CD14-positive monocyte (primary cell): ENCODE data around the gene RNF215. TPM values are rescaled to one million over a fixed set of nuclear protein-coding genes. Genes with fewer than 3 reads are reported as not detected.

Source experiments
- DNase-seq, 3 donors: peaks; one replicate each; pipeline ENCODE4 v3.0.0-alpha.2; 2011 to 2022
- H2AFZ ChIP-seq: 2 replicates; pipeline ENCODE4 v1.6.0; 2012; ENCODE audit warnings: mild to moderate bottlenecking, low read depth, low read length, inconsistent platforms; ENCODE audit not compliant: insufficient read depth, poor library complexity, severe bottlenecking
- H3K27ac ChIP-seq, 2 donors: 1 replicate in 1 of 2; 2 replicates in 1 of 2; pipeline ENCODE4 v1.5.1; 2012 to 2013; ENCODE audit warnings: low read length in 2 of 2, control low read depth in 1 of 2, inconsistent platforms in 1 of 2, low read depth in 1 of 2, mild to moderate bottlenecking in 1 of 2
- H3K27me3 ChIP-seq, 2 donors: one replicate each; pipeline versions ENCODE4 v1.6.0 to v1.6.1; 2011 to 2013; ENCODE audit warnings: low read length in 2 of 2; ENCODE audit not compliant: control insufficient read depth in 2 of 2, insufficient read depth in 2 of 2
- H3K36me3 ChIP-seq, 2 donors: replicated peaks in 1 of 2; 1 replicate in 1 of 2; 2 replicates in 1 of 2; pipeline versions ENCODE4 v1.5.1 to v1.6.1; 2012 to 2013; ENCODE audit warnings: low read length in 2 of 2, control low read depth in 1 of 2, inconsistent platforms in 1 of 2, mild to moderate bottlenecking in 1 of 2; ENCODE audit not compliant: insufficient read depth in 2 of 2, control insufficient read depth in 1 of 2
- H3K4me1 ChIP-seq, 2 donors: 1 replicate in 1 of 2; 2 replicates in 1 of 2; pipeline versions ENCODE4 v1.5.1 to v1.6.1; 2012 to 2013; ENCODE audit warnings: low read length in 2 of 2, control low read depth in 1 of 2, inconsistent platforms in 1 of 2, mild to moderate bottlenecking in 1 of 2, moderate library complexity in 1 of 2; ENCODE audit not compliant: insufficient read depth in 2 of 2, control insufficient read depth in 1 of 2
- H3K4me2 ChIP-seq: replicated peaks from 2 replicates; pipeline ENCODE3; 2012; ENCODE audit warnings: low read length, moderate library complexity, mild to moderate bottlenecking; ENCODE audit not compliant: poor library complexity, severe bottlenecking; ENCODE audit errors: extremely low read depth
- H3K4me3 ChIP-seq, 3 experiments: fragments of 200-600 bp in 1 of 3; sonication (generic) in 1 of 3; replicated peaks in 1 of 3; 1 replicate in 2 of 3; 2 replicates in 1 of 3; pipeline ENCODE4 v1.5.1; 2011 to 2013; ENCODE audit warnings: low read length in 3 of 3, mild to moderate bottlenecking in 3 of 3, control low read depth in 2 of 3, low read depth in 2 of 3, inconsistent platforms in 1 of 3, moderate library complexity in 1 of 3
- H3K79me2 ChIP-seq: 2 replicates; pipeline ENCODE4 v1.6.0; 2012; ENCODE audit warnings: mild to moderate bottlenecking, control low read depth, inconsistent platforms, low read length, moderate library complexity; ENCODE audit not compliant: insufficient read depth
- H3K9ac ChIP-seq: 2 replicates; pipeline ENCODE4 v1.6.0; 2017; ENCODE audit warnings: low read length, mild to moderate bottlenecking; ENCODE audit not compliant: insufficient read depth, poor library complexity, severe bottlenecking
- H3K9me3 ChIP-seq, 2 donors: replicated peaks in 1 of 2; 1 replicate in 1 of 2; 2 replicates in 1 of 2; pipeline versions ENCODE4 v1.5.1 to v1.6.1; 2012 to 2013; ENCODE audit warnings: low read length in 2 of 2, control low read depth in 1 of 2; ENCODE audit not compliant: control insufficient read depth in 1 of 2, insufficient read depth in 1 of 2
- H4K20me1 ChIP-seq: 2 replicates; pipeline ENCODE4 v1.6.0; 2012; ENCODE audit warnings: mild to moderate bottlenecking, low read length, control low read depth, moderate library complexity; ENCODE audit not compliant: insufficient read depth
- H3K27ac Mint-ChIP-seq, 7 donors: one replicate each; pipeline ENCODE4 v1.8.0; 2020; ENCODE audit warnings: mild to moderate bottlenecking in 7 of 7, mixed read lengths in 7 of 7, moderate library complexity in 6 of 7, inconsistent platforms in 2 of 7
- H3K27me3 Mint-ChIP-seq, 3 donors: one replicate each; pipeline ENCODE4 v1.8.0; 2021 to 2022; ENCODE audit warnings: low read depth in 3 of 3, mild to moderate bottlenecking in 3 of 3, mixed read lengths in 3 of 3, moderate library complexity in 3 of 3, inconsistent platforms in 1 of 3
- H3K36me3 Mint-ChIP-seq, 2 donors: one replicate each; pipeline ENCODE4 v1.8.0; 2020; ENCODE audit warnings: mixed read lengths in 2 of 2, inconsistent platforms in 1 of 2, mild to moderate bottlenecking in 1 of 2
- H3K4me1 Mint-ChIP-seq: one replicate; pipeline ENCODE4 v1.8.0; 2020; ENCODE audit warnings: mild to moderate bottlenecking, mixed read lengths
- H3K4me3 Mint-ChIP-seq, 2 donors: one replicate each; pipeline ENCODE4 v1.8.0; 2020; ENCODE audit warnings: mild to moderate bottlenecking in 2 of 2, mixed read lengths in 2 of 2, moderate library complexity in 1 of 2
- H3K9me3 Mint-ChIP-seq, 7 donors: one replicate each; pipeline ENCODE4 v1.8.0; 2020 to 2022; ENCODE audit warnings: mixed read lengths in 7 of 7, mild to moderate bottlenecking in 6 of 7, moderate library complexity in 6 of 7, inconsistent platforms in 2 of 7
- WGBS: methylation state at CpG from one replicate; pipeline ENCODE4 v1.1.5; 2013; ENCODE audit warnings: missing lambda C conversion rate; ENCODE audit not compliant: insufficient coverage; 5-methylcytosine and 5-hydroxymethylcytosine counted together
- intact Hi-C, 2 donors: fragments of 100-400 bp; cut with micrococcal nuclease; formaldehyde crosslinking; loops; one replicate each; pipeline versions ENCODE4 v1.15.0 to v1.15.1; 2023
- polyA plus RNA-seq, 3 donors: library from polyadenylated mRNA; depleted of rRNA in 1 of 3; unstranded in 2 of 3; stranded (reverse) in 1 of 3; fragments of 300-500 nt in 2 of 3; fragments of >200 nt in 1 of 3; fragmentation: Illumina TruSeq in 2 of 3; gene quantifications; 1 replicate in 2 of 3; 2 replicates in 1 of 3; pipeline ENCODE4 v1.2.3, GENCODE V29; 2012 to 2021
- TF ChIP-seq, protein P1 (sequence below): fragments of 200-600 bp; IDR thresholded peaks from one replicate; pipeline ENCODE4 v1.8.0; 2022; ENCODE audit warnings: antibody characterized with exemption, mild to moderate bottlenecking

RNF215 gene
- polyA plus RNA-seq, 3 donors = 0.26 to 12.2 (median 0.42) TPM

DNA sequence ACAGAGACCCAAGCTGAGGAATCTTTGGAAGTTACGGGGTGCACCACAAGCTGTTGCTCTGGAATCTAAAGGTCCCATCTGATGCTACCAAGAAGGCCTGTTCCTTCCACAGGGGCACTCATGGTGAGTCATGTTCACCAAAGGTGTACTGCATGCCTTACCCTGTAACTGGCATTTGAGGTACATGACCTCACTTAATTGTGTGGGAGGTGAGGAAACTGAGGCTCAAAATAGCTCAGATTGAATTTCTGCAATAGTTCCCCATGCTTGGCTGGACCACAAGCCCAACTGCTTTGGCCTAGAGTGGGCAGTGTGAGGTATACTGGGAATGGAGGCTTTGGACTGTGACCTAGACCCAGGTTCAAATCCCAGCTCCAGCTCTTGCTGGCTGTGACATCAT lies 46.6 kb upstream of the RNF215 start:
- Histone ChIP-seq H3K27me3 (peaks cover 7 to 10% of the 10 kb centered on the region in 2 donors), H3K4me2 (no peak overlapping the region), H3K9me3 (peaks cover 7 to 13% of the 10 kb centered on the region in 2 donors), H3K27ac (no peak overlapping the region), H3K9ac (no peak overlapping the region), H3K36me3 (no peaks in the 10 kb centered on the region), H4K20me1 (no peaks in the 10 kb centered on the region), H3K4me3 (no peak overlapping the region), H3K79me2 (no peaks in the 10 kb centered on the region), H3K4me1 (peaks cover 5 to 6% of the 10 kb centered on the region in 2 donors), H2AFZ (no peak overlapping the region)
- no peak overlapping the region for H3K27ac Mint-ChIP-seq
- DNase-seq = no peak
- H3K4me1 Mint-ChIP-seq = peaks cover 4% of the 10 kb centered on the region
- peaks cover 2 to 3% of the 10 kb centered on the region in 2 donors for H3K36me3 Mint-ChIP-seq
- peaks cover 7 to 12% (median 8%) of the 10 kb centered on the region in 7 donors for H3K9me3 Mint-ChIP-seq
- TF ChIP-seq, protein P1, sequence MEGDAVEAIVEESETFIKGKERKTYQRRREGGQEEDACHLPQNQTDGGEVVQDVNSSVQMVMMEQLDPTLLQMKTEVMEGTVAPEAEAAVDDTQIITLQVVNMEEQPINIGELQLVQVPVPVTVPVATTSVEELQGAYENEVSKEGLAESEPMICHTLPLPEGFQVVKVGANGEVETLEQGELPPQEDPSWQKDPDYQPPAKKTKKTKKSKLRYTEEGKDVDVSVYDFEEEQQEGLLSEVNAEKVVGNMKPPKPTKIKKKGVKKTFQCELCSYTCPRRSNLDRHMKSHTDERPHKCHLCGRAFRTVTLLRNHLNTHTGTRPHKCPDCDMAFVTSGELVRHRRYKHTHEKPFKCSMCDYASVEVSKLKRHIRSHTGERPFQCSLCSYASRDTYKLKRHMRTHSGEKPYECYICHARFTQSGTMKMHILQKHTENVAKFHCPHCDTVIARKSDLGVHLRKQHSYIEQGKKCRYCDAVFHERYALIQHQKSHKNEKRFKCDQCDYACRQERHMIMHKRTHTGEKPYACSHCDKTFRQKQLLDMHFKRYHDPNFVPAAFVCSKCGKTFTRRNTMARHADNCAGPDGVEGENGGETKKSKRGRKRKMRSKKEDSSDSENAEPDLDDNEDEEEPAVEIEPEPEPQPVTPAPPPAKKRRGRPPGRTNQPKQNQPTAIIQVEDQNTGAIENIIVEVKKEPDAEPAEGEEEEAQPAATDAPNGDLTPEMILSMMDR = no peak
- WGBS = 100% methylated on average over 1 of the region's 1 CpG
- H3K4me3 Mint-ChIP-seq = no peak overlapping the region
- intact Hi-C loops = no loop called here
- H3K27me3 Mint-ChIP-seq = peaks cover 9 to 23% (median 20%) of the 10 kb centered on the region in 3 donors

DNA sequence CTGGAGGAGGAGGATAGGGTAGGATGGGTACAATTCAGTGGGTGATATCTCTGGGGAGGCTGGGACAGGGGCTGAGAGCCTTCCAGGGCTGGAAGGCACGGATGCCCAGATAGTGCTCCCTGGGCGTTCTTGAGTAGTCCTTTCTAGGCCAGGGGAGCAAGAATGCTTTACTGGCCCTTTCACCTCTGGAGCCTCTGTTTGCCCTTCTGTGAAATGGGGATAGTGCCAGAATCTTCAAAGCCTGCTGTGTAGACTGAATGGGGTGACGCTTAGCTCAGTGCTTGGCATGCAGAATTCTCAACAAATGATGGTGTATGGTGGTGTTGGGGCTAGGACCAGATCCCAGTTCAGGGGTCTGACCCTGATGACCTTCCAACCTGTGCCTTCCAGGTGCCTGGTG lies 46.0 kb upstream of the RNF215 start:
- no peak for DNase-seq
- H3K27ac Mint-ChIP-seq = no peak overlapping the region
- Histone ChIP-seq H3K36me3 (no peaks in the 10 kb centered on the region), H3K27me3 (peaks cover 4 to 8% of the 10 kb centered on the region in 2 donors), H3K79me2 (no peaks in the 10 kb centered on the region), H4K20me1 (no peaks in the 10 kb centered on the region), H3K4me3 (no peak overlapping the region), H3K4me2 (no peak overlapping the region), H3K27ac (no peak overlapping the region), H2AFZ (no peak overlapping the region), H3K9me3 (peaks cover 7 to 13% of the 10 kb centered on the region in 2 donors), H3K9ac (no peak overlapping the region), H3K4me1 (peaks cover 5 to 6% of the 10 kb centered on the region in 2 donors)
- peaks cover 5 to 18% (median 14%) of the 10 kb centered on the region in 3 donors for H3K27me3 Mint-ChIP-seq
- TF ChIP-seq, protein P1 = no peak
- no peak overlapping the region for H3K4me3 Mint-ChIP-seq
- 90% methylated on average over 3 of the region's 3 CpGs for WGBS
- intact Hi-C loops = no loop called here
- peaks cover 3 to 7% of the 10 kb centered on the region in 2 donors for H3K36me3 Mint-ChIP-seq
- H3K9me3 Mint-ChIP-seq = peaks cover 7 to 12% (median 8%) of the 10 kb centered on the region in 7 donors
- H3K4me1 Mint-ChIP-seq = peaks cover 4% of the 10 kb centered on the region
